Left renal pelvis (tissue), 4 donors: ENCODE measurements around the gene NOX5. TPM values are rescaled to one million over a fixed set of nuclear protein-coding genes. Genes with fewer than 3 reads are reported as not detected.
A peak's percentile ranks its signal among the peaks of the same experiment; 100 is the strongest.
"Not testable (repeated sequence)": the region's sequence is repeated elsewhere in the genome, so short reads cannot be mapped to it uniquely, and the experiment has no call there.

ENCODE experiments used
- DNase-seq, 4 donors: peaks; one replicate each; pipeline ENCODE4 v3.0.0-alpha.2; 2013; ENCODE audit warnings: low read depth in 4 of 4, low spot score in 3 of 4
- polyA plus RNA-seq, 4 donors: library from polyadenylated mRNA; unstranded; fragments of 120-200 nt; gene quantifications; one replicate each; pipeline ENCODE4 v1.2.1, GENCODE V29; 2013; ENCODE audit not compliant: insufficient read length in 4 of 4

NOX5 gene
- polyA plus RNA-seq, result 1 to 10 TPM in 1 of 4 donors, under 1 TPM in 3; 0.54 to 1.3 (median 0.62) TPM

- no peak for DNase-seq
Observed at GRCh38 chr15:69014454-69014853, at the start of gene NOX5. TSS of gene NOX5 (plus strand) at chr15:69014695. CDS start at chr15:69014736, 41 bp downstream.

- DNase-seq, result no peak
Observed at GRCh38 chr15:68966996-68967395, 47.5 kb upstream of the NOX5 start.

- no peak for DNase-seq
Observed at GRCh38 chr15:68967948-68968347, 46.5 kb upstream of the NOX5 start.

GRCh38 chr15:68969298-68969697 is 45.2 kb upstream of the NOX5 start:
- DNase-seq, result no peak

DNA sequence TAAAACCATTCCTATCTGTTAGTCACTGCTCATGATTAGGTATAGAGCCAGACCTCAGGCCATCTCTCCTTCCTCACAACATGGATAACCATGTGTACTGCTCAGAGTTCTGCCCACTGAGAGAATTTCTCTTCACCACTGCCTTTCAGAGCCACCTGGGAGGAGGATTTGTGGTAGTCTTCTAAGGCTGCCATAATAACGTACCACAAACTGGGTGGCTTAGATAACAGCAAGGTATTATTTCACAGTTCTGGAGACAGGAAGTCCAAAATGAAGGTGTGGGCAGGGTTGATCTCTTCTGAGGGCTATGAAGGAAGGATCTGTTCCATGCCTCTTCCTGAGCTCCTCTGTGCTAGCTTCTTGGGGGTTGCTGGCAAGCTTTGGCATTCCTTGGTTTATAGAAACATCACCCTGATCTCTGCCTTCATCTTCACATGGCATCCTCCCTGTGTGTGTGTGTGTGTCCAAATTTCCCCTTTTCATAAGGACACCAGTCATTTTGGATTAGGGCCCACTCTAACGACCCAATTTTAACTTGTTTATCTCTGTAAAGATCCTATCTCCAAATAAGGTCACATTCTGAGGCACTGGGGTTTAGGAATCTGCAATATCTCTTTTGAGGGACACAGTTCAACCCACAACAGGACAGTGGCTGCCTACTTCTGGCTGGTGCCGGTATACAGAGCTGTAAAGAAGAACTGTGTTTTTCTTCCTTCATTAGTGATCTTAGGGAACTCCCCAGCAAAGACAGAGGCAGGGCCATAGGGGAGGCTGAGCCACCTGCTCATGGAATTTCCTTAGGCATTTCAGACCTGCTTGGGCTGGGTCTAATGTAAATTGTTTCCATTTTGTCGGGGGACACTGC is 42.1 kb upstream of the NOX5 start:
- no peak for DNase-seq

DNA sequence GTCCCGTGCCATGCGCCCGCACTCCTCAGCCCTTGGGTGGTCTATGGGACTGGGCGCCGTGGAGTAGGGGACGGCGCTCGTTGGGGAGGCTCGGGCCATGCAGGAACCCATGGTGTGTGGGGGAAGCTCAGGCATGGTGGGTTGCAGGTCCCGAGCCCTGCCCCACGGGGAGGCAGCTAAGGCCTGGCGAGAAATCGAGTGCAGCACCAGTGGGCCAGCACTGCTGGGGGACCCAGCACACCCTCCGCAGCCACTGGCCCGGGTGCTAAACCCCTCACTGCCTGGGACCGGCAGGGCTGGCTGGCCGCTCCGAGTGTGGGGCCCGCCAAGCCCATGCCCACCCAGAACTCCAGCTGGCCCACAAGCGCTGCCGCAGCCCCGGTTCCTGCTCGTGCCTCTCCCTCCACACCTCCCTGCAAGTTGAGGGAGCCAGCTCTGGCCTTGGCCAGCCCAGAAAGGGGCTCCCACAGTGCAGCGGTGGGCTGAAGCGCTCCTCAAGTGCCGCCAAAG is 38.8 kb upstream of the NOX5 start:
- DNase-seq, result not testable (repeated sequence)

- not testable (repeated sequence) for DNase-seq
Observed at GRCh38 chr15:68977426-68977825, 37.1 kb upstream of the NOX5 start.

DNA sequence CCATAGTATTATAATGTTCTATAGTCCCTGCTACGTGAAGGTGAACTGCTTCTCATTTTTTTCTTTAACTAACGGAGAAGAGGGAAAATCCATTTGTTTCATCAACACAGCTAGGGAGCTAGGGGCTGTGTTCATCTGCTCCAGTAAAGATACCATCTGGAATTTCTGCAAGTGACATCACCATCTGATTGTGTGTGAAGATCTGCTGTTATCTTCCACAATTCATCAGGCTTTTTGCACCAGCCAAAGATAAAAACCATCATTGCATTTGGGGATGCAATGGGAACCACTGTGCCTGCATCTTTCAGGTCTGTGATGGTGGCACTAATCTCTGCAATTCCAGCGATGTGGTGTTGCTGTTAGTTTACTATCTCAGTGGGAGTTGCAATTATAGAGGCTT is 35.5 kb upstream of the NOX5 start:
- DNase-seq, result no peak

DNA sequence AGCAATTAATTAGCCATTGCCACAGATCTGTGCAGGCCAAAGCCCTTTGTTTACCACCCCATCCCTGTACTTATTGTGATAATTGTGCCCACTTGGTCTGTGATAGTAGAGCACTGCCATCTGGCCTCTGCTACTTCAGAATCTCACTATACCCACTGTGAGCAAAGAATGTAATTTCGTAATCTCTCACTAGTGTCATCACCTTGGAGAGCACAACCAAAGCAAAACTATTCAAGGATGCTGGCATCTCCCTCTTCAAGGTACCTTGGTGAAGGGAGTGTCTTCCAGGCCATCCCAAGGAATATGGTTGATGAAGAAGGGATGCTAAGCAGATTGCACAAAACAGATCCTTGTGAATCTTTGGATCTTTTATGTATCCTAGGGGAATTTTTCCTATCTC is 34.7 kb upstream of the NOX5 start:
- no peak for DNase-seq

GRCh38 chr15:68980786-68981185 is 33.7 kb upstream of the NOX5 start:
- DNase-seq, result no peak

GRCh38 chr15:68981941-68982340 is 32.6 kb upstream of the NOX5 start:
- DNase-seq, result no peak

DNA sequence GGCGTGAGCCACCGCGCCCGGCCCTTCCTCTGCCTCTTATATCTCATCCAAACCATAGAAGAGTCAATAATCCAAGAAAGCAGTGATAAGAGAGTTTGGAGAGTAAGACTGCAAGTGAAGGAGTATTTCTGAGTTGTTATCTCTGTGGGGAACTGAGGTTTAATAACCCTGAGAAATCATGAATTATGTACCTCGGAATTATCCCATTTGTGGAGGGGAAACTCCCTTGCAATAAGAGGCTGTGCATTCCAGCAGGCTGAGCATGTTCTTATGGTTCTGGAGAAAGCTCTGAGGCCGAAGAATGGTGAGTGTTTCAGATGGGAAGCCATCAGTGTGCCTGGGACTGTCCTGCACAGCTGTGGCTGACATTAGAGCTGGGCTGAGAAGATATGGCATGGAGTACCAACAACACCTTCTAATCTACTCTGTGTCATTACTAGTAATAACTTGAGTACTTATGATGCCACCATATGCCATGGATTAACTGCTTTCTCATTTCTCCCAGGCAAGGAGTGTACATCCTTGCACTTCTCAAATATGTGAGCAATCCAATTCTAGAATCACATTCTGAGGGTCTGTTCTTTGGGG is 31.4 kb upstream of the NOX5 start:
- no peak for DNase-seq

DNA sequence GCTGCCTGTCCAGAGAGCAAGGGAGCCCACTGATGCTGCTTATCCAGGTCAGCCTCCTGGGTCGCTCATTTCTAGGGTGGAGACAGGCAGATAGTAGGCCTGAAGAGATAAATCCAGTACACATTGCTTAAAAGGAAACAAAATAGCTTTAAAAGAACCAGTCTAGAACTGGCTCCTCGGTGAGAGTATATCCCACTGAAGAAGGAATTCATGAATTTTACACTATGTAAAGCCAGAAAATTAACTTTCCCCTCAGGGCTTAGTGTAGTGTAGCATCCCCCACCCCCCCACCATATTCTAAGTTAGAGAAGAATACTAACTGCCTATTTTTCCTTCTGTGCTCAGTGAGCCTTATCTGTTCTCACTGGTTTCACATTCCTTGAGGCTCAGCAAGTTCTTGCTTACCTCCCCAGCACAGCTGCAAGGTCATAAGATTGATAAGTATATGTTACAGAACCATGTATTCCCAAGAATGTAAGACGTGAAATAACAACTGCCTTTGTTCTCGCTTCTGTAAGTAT is 30.5 kb upstream of the NOX5 start:
- peak in 2 of 4 donors; percentile 25 to 26 for DNase-seq

DNA sequence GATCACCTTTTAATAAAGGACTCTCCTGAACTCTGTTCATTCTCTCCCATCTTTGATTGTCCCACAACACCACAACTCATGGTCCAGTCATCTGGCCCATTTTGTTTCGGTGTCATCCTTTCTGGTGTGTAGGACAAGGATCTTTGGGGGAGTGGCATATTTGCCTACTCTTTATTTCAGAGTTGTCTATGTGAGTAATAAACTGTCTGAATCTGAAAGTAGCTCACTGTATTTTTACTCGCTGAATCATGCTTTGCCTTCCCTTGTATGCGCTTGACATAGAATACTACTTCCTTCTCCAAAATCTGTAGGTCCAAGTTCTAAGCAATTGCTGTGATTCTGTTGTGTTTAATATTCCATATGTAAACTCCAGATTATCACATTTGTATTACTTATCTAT is 29.9 kb upstream of the NOX5 start:
- DNase-seq, result no peak

DNA sequence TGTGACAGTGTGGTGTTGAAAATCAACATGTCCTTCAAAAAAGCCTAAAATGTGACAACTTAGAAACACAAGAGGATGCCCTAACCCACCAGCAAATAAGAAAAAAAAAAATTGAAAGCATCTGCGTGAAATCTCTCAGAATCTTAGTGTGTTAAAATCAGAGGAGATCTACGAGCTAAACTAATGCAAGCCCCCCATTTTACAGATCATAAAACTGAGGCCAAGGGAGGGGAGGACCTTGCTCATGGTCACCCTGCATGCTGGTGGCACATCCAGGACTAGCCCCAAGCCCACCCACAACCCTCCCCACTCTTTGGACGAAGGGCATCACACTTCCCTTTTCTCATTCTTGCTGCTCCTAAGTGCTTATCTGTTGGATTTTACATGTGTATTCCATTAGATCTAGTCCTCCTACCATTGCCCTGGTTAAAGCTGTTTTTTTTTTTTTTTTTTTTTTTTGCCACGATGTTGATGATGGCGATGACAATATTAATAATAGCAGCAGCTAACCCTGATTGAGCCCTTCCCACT is 29.1 kb upstream of the NOX5 start:
- DNase-seq, result no peak

- DNase-seq, result no peak
Observed at GRCh38 chr15:68986322-68986721, 28.2 kb upstream of the NOX5 start.

- DNase-seq, result no peak
Observed at GRCh38 chr15:68987120-68987519, 27.4 kb upstream of the NOX5 start.

DNA sequence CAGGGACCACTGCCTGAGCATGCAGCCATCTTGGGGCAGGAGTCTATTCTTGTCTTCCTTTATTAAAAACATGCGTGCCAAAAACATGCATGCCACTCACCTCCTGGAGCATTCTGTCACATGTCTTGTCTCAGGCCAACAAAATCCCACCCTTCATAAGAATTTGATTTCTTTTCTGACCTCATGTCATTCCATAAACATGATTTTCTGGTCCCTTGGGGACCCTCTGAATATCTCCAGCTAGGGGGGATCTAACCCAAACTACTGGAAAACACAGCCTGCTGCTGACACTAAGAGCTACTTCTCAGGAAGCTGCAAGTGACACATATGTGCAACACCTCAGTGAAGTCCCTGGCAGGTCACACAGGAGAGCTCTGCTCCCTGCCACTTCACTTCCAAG is 26.8 kb upstream of the NOX5 start:
- DNase-seq, result no peak

GRCh38 chr15:68989541-68990230 is 24.8 kb upstream of the NOX5 start:
- no peak for DNase-seq

DNA sequence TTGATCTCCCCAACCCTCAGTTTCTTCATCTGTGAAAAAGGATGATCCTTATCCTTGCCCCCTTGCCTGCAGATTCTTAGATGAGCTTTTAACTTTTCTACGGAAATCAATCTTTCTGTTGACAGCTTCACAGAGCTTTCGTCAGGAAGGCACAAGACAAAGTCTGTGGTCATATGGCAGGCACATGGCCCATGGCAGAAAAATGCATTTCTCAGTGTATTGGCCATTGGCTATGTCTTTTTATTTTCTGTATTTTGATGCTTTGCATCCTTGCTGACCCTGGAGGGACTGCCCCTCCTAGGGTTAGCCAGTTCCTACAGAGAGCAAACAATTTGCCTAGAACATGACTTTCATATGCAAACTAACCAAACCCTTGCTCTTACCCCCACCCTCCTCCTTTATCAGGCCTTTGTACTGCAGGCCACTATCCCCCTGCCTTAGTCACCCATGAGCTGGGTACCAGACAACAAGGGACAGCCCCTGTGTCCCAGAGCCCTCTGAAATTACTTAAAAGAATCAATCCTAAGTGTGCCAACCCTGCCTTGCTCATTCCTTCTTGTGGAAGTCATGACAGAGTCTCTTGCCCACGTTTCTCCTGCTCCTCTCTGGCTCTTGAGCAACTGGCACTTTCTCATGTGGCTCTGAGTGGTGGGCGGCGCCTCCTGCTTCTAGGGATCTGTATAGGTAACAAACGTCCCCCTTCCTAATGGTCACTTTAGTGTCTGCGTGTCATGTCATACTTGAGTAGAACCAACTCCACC is 24.1 kb upstream of the NOX5 start:
- DNase-seq, result no peak
